OCI-LY1 (cell line): Measurements from ENCODE around the gene CIB2.
A peak's percentile ranks its signal among the peaks of the same experiment; 100 is the strongest.

Source experiments
- H2AFZ ChIP-seq: fragments of 200-600 bp; sonication (generic), shearing (Covaris generic); 2 replicates; pipeline ENCODE4 v1.6.0; 2014; ENCODE audit warnings: antibody characterized with exemption, mild to moderate bottlenecking, low read length
- H3F3A ChIP-seq: fragments of 200-600 bp; sonication (generic), shearing (Covaris generic); 2 replicates; pipeline ENCODE4 v1.6.0; 2014; ENCODE audit warnings: mild to moderate bottlenecking, antibody characterized with exemption, low read length, moderate library complexity; ENCODE audit not compliant: insufficient read depth
- H3K27ac ChIP-seq: fragments of 200-600 bp; sonication (generic); 2 replicates; pipeline ENCODE4 v1.5.1; 2014; ENCODE audit warnings: low read length, mixed run types, mild to moderate bottlenecking, low read depth; ENCODE audit not compliant: poor library complexity, severe bottlenecking
- H3K27me3 ChIP-seq: fragments of 200-600 bp; sonication (generic); 2 replicates; pipeline ENCODE4 v1.6.0; 2014; ENCODE audit warnings: antibody characterized with exemption, mild to moderate bottlenecking, low read length, moderate library complexity; ENCODE audit not compliant: insufficient read depth
- H3K36me3 ChIP-seq: fragments of 200-600 bp; sonication (generic); 2 replicates; pipeline ENCODE4 v1.6.1; 2014; ENCODE audit warnings: mild to moderate bottlenecking, antibody characterized with exemption, low read length, moderate library complexity, mixed read lengths; ENCODE audit not compliant: insufficient read depth
- H3K4me1 ChIP-seq: fragments of 200-600 bp; sonication (generic); 2 replicates; pipeline ENCODE4 v1.5.1; 2014; ENCODE audit warnings: mild to moderate bottlenecking, low read length, moderate library complexity; ENCODE audit not compliant: insufficient read depth, severe bottlenecking
- H3K4me2 ChIP-seq: fragments of 200-600 bp; sonication (generic), shearing (Covaris generic); 2 replicates; pipeline ENCODE4 v1.6.1; 2014; ENCODE audit warnings: low read length
- H3K4me3 ChIP-seq: fragments of 200-600 bp; sonication (generic); 2 replicates; pipeline ENCODE4 v1.5.1; 2014; ENCODE audit warnings: low read length, low read depth, mild to moderate bottlenecking, mixed read lengths; ENCODE audit not compliant: poor library complexity, severe bottlenecking
- H3K79me2 ChIP-seq: fragments of 200-600 bp; shearing (Covaris generic); 2 replicates; pipeline ENCODE4 v1.6.1; 2016; ENCODE audit warnings: mixed run types, low read length, mixed read lengths; ENCODE audit not compliant: insufficient read depth
- H3K9ac ChIP-seq: fragments of 200-600 bp; sonication (generic), shearing (Covaris generic); 2 replicates; pipeline ENCODE4 v1.6.1; 2014; ENCODE audit warnings: mild to moderate bottlenecking, low read length, mixed read lengths
- H3K9me2 ChIP-seq: fragments of 200-600 bp; sonication (generic), shearing (Covaris generic); 2 replicates; pipeline ENCODE4 v1.6.1; 2014; ENCODE audit warnings: low read depth, mild to moderate bottlenecking, low read length, mixed read lengths
- H3K9me3 ChIP-seq: fragments of 200-600 bp; shearing (Covaris generic); 2 replicates; pipeline ENCODE4 v1.6.1; 2014; ENCODE audit warnings: low read length, mixed read lengths
- H4K20me1 ChIP-seq: fragments of 200-600 bp; sonication (generic), shearing (Covaris generic); 2 replicates; pipeline ENCODE4 v1.6.0; 2016; ENCODE audit warnings: mild to moderate bottlenecking, low read length; ENCODE audit not compliant: insufficient read depth
- CTCF ChIP-seq: fragments of 200-600 bp; sonication (generic), shearing (Covaris generic); IDR thresholded peaks from 2 replicates; pipeline ENCODE4 v1.5.1; 2017; ENCODE audit warnings: mild to moderate bottlenecking, antibody characterized with exemption, low read length, moderate library complexity, mixed read lengths
- EZH2 ChIP-seq: fragments of 200-600 bp; sonication (generic), shearing (Covaris generic); IDR thresholded peaks from 2 replicates; pipeline ENCODE4 v1.8.0; 2017; ENCODE audit warnings: borderline replicate concordance, mixed run types, mild to moderate bottlenecking, antibody characterized with exemption, low read length, moderate library complexity, mixed read lengths

Gene CIB2

GRCh38 chr15:78070049-78070700, 61.1 kb downstream of the CIB2 start:
- Histone ChIP-seq H2AFZ (no peak overlapping the region), H3K36me3 (peaks cover 6% of the 10 kb centered on the region; the same call in 1 of the 2 replicates), H3K4me2 (peak overlapping the region; percentile 56), H3K4me1 (peaks cover 81% of the 10 kb centered on the region), H3F3A (no peaks in the 10 kb centered on the region), H3K79me2 (peaks cover 62% of the 10 kb centered on the region), H3K9me2 (no peaks in the 10 kb centered on the region), H3K9me3 (no peaks in the 10 kb centered on the region), H3K27me3 (no peaks in the 10 kb centered on the region), H3K9ac (peak overlapping the region; percentile 26; the same call in 1 of the 2 replicates), H4K20me1 (no peaks in the 10 kb centered on the region), H3K4me3 (peak overlapping the region; percentile 32), H3K27ac (peak overlapping the region; percentile 88)
- no peak for TF ChIP-seq EZH2
- TF ChIP-seq CTCF, result no peak

- Histone ChIP-seq H3K27ac (peak overlapping the region; percentile 88), H3K36me3 (peaks cover 3% of the 10 kb centered on the region; the same call in 1 of the 2 replicates), H3F3A (no peaks in the 10 kb centered on the region), H4K20me1 (no peaks in the 10 kb centered on the region), H3K9me2 (no peaks in the 10 kb centered on the region), H3K4me2 (peak overlapping the region; percentile 56), H3K4me1 (peaks cover 87% of the 10 kb centered on the region), H3K27me3 (no peaks in the 10 kb centered on the region), H3K79me2 (peaks cover 64% of the 10 kb centered on the region), H2AFZ (no peak overlapping the region), H3K4me3 (peak overlapping the region; percentile 32), H3K9me3 (no peaks in the 10 kb centered on the region), H3K9ac (peak overlapping the region; percentile 27; the same call in 1 of the 2 replicates)
- TF ChIP-seq CTCF, result no peak; the same call in 1 of the 2 replicates
Measured at GRCh38 chr15:78069462-78070029, 61.7 kb downstream of the CIB2 start.

GRCh38 chr15:78069052-78069414, 62.2 kb downstream of the CIB2 start:
- peak overlapping the region; percentile 27; the same call in 1 of the 2 replicates for H3K9ac ChIP-seq
- no peaks in the 10 kb centered on the region for H3K9me3 ChIP-seq
- peak overlapping the region; percentile 56 for H3K4me2 ChIP-seq
- H3K4me3 ChIP-seq, result peak overlapping the region; percentile 32
- H3F3A ChIP-seq, result no peaks in the 10 kb centered on the region
- no peaks in the 10 kb centered on the region for H4K20me1 ChIP-seq
- TF ChIP-seq EZH2 (no peak), CTCF (no peak)
- H2AFZ ChIP-seq, result no peak overlapping the region
- no peaks in the 10 kb centered on the region for H3K27me3 ChIP-seq
- H3K36me3 ChIP-seq, result no peaks in the 10 kb centered on the region; the same call in 1 of the 2 replicates
- H3K79me2 ChIP-seq, result peaks cover 65% of the 10 kb centered on the region
- H3K9me2 ChIP-seq, result no peaks in the 10 kb centered on the region
- H3K27ac ChIP-seq, result peak overlapping the region; percentile 88
- peaks cover 92% of the 10 kb centered on the region for H3K4me1 ChIP-seq
